Measurements from ENCODE around the gene SPATA31D3. TPM values are rescaled to one million over a fixed set of nuclear protein-coding genes. Genes with fewer than 3 reads are reported as not detected.
"Not testable (repeated sequence)": the region's sequence is repeated elsewhere in the genome, so short reads cannot be mapped to it uniquely, and the experiment has no call there.

SPATA31D3 gene
- total RNA-seq, 2 experiments from 2014 or later: not detected

GRCh38 chr9:81988472-81988871 is 45.2 kb downstream of the SPATA31D3 start, which contains the start of gene SPATA31D1:
Gene SPATA31D1 (plus strand): TSS chr9:81988772. CDS start chr9:81988819, 47 bp downstream.
- H3K36me3 Mint-ChIP-seq (ENCODE audit: low read depth); DNase-seq; H3K4me3 Mint-ChIP-seq; H3K4me1 Mint-ChIP-seq; H3K27ac Mint-ChIP-seq; H3K9me3 Mint-ChIP-seq; H3K27me3 Mint-ChIP-seq; CTCF ChIA-PET; POLR2A ChIA-PET: not testable (repeated sequence)

- ChIA-PET POLR2A (no interaction called here), CTCF (no interaction called here)
- no peaks in the 10 kb centered on the region for H3K27me3 Mint-ChIP-seq
- no peak overlapping the region for H3K27ac Mint-ChIP-seq
- no peak overlapping the region for H3K4me3 Mint-ChIP-seq
- DNase-seq: no peak
- H3K9me3 Mint-ChIP-seq: peaks cover 2% of the 10 kb centered on the region
- no peaks in the 10 kb centered on the region for H3K36me3 Mint-ChIP-seq (ENCODE audit: low read depth)
- H3K4me1 Mint-ChIP-seq: no peaks in the 10 kb centered on the region
Observed at GRCh38 chr9:81989700-81990099, 46.4 kb downstream of the SPATA31D3 start.

DNA sequence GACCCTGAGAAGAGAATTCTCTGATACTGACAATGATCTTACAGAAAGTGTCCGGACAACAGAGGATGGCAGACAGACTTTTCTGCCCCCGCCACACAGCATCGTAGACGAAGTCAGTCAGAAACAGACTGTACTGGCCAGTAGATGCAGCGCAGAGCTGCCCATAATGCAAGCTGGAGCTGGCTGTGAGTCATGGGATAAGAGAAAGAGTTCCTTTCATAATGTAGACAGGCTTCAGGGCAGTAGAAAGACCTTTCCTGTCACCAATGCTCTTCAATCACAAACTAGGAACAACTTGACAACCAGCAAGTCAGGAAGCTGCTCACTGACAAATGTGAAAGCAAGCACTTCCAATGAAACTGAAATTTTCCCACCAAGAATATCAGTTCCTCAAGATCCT is 50.4 kb downstream of the SPATA31D3 start:
- DNase-seq: no peak
- Mint-ChIP-seq H3K36me3 (ENCODE audit: low read depth) (no peaks in the 10 kb centered on the region), H3K27me3 (no peaks in the 10 kb centered on the region), H3K27ac (no peak overlapping the region), H3K4me3 (no peak overlapping the region), H3K9me3 (peaks cover 2% of the 10 kb centered on the region), H3K4me1 (no peaks in the 10 kb centered on the region)
- ChIA-PET CTCF (no interaction called here), POLR2A (no interaction called here)

Other genes starting within 250 kb of the SPATA31D3 start
- gene SPATA31D4, start 15.1 kb upstream of the SPATA31D3 start, total RNA-seq: not detected
- gene SPATA31D1, start 45.3 kb downstream of the SPATA31D3 start, total RNA-seq: not detected